Measurements from ENCODE around the gene MYCBP2.
"Not testable (repeated sequence)": the region's sequence is repeated elsewhere in the genome, so short reads cannot be mapped to it uniquely, and the experiment has no call there.

Gene MYCBP2

GRCh38 chr13:77350811-77351210, 23.9 kb upstream of the MYCBP2 start:
- ATAC-seq (no peak), DNase-seq (no peak)
- Mint-ChIP-seq H3K9me3 (peaks cover 0 to 7% of the 10 kb centered on the region in 2 donors), H3K27ac (no peak overlapping the region), H3K4me1 (peaks cover 20% of the 10 kb centered on the region), H3K4me3 (no peak overlapping the region), H3K27me3 (no peaks in the 10 kb centered on the region)

GRCh38 chr13:77349365-77349764, 22.5 kb upstream of the MYCBP2 start:
- Mint-ChIP-seq H3K27me3 (no peaks in the 10 kb centered on the region), H3K4me3 (no peak overlapping the region), H3K4me1 (peaks cover 29% of the 10 kb centered on the region), H3K9me3 (peaks cover 0 to 7% of the 10 kb centered on the region in 2 donors), H3K27ac (no peak overlapping the region)
- DNase-seq (no peak), ATAC-seq (no peak)

- not testable (repeated sequence) for ATAC-seq, H3K4me3 Mint-ChIP-seq, DNase-seq, H3K27ac Mint-ChIP-seq, H3K27me3 Mint-ChIP-seq
- Mint-ChIP-seq H3K4me1 (peaks cover 31% of the 10 kb centered on the region), H3K9me3 (peaks cover 0 to 12% of the 10 kb centered on the region in 2 donors)
Observed at GRCh38 chr13:77347351-77347750, 20.5 kb upstream of the MYCBP2 start.

GRCh38 chr13:77345150-77345780, 18.4 kb upstream of the MYCBP2 start:
- no peaks in the 10 kb centered on the region for H3K27me3 Mint-ChIP-seq
- ATAC-seq = peak; percentile 95
- peak overlapping the region; percentile 45 to 95 for H3K27ac Mint-ChIP-seq
- H3K4me1 Mint-ChIP-seq = peaks cover 40% of the 10 kb centered on the region
- peak; percentile 7 to 61 for DNase-seq
- peak overlapping the region; percentile 24 to 49 for H3K4me3 Mint-ChIP-seq
- peaks cover 0 to 10% of the 10 kb centered on the region in 2 donors for H3K9me3 Mint-ChIP-seq

GRCh38 chr13:77343841-77344240, 16.9 kb upstream of the MYCBP2 start:
- Mint-ChIP-seq H3K4me3 (no peak overlapping the region), H3K4me1 (peaks cover 55% of the 10 kb centered on the region), H3K27me3 (no peaks in the 10 kb centered on the region), H3K27ac (no peak overlapping the region), H3K9me3 (peaks cover 0 to 10% of the 10 kb centered on the region in 2 donors)
- no peak for ATAC-seq
- no peak for DNase-seq

GRCh38 chr13:77339408-77339807, 12.5 kb upstream of the MYCBP2 start:
- Mint-ChIP-seq H3K4me3 (peak overlapping the region in 1 of 2 donors; percentile 43), H3K27me3 (no peaks in the 10 kb centered on the region), H3K4me1 (peaks cover 56% of the 10 kb centered on the region), H3K27ac (peak overlapping the region in 1 of 2 donors; percentile 47), H3K9me3 (peaks cover 0 to 10% of the 10 kb centered on the region in 2 donors)
- ATAC-seq = peak; percentile 69
- no peak for DNase-seq

GRCh38 chr13:77338961-77339401, 12.1 kb upstream of the MYCBP2 start:
- peaks cover 0 to 10% of the 10 kb centered on the region in 2 donors for H3K9me3 Mint-ChIP-seq
- peak; percentile 48 for ATAC-seq
- H3K4me3 Mint-ChIP-seq = peak overlapping the region in 1 of 2 donors; percentile 43
- DNase-seq = no peak
- peak overlapping the region in 1 of 2 donors; percentile 47 for H3K27ac Mint-ChIP-seq
- H3K4me1 Mint-ChIP-seq = peaks cover 58% of the 10 kb centered on the region
- H3K27me3 Mint-ChIP-seq = no peaks in the 10 kb centered on the region

GRCh38 chr13:77338329-77338728, 11.4 kb upstream of the MYCBP2 start:
- ATAC-seq (no peak), DNase-seq (no peak)
- H3K27me3 Mint-ChIP-seq = no peaks in the 10 kb centered on the region
- H3K9me3 Mint-ChIP-seq = peaks cover 0 to 10% of the 10 kb centered on the region in 2 donors
- H3K27ac Mint-ChIP-seq = no peak overlapping the region
- peaks cover 59% of the 10 kb centered on the region for H3K4me1 Mint-ChIP-seq
- H3K4me3 Mint-ChIP-seq = no peak overlapping the region

GRCh38 chr13:77337159-77337558, 10.3 kb upstream of the MYCBP2 start:
- no peak overlapping the region for H3K4me3 Mint-ChIP-seq
- H3K27ac Mint-ChIP-seq = no peak overlapping the region
- no peak for DNase-seq
- H3K9me3 Mint-ChIP-seq = peaks cover 0 to 2% of the 10 kb centered on the region in 2 donors
- H3K27me3 Mint-ChIP-seq = no peaks in the 10 kb centered on the region
- H3K4me1 Mint-ChIP-seq = peaks cover 48% of the 10 kb centered on the region
- ATAC-seq = peak; percentile 43

- DNase-seq = no peak
- Mint-ChIP-seq H3K27ac (no peak overlapping the region), H3K4me3 (no peak overlapping the region), H3K27me3 (no peaks in the 10 kb centered on the region), H3K9me3 (no peaks in the 10 kb centered on the region), H3K4me1 (peaks cover 48% of the 10 kb centered on the region)
- ATAC-seq = no peak
Observed at GRCh38 chr13:77335543-77335942, 8.6 kb upstream of the MYCBP2 start.

GRCh38 chr13:77333594-77333993, 6.7 kb upstream of the MYCBP2 start:
- no peak overlapping the region for H3K27ac Mint-ChIP-seq
- H3K27me3 Mint-ChIP-seq = no peaks in the 10 kb centered on the region
- no peak overlapping the region for H3K4me3 Mint-ChIP-seq
- peaks cover 31% of the 10 kb centered on the region for H3K4me1 Mint-ChIP-seq
- DNase-seq (no peak), ATAC-seq (no peak)
- H3K9me3 Mint-ChIP-seq = no peaks in the 10 kb centered on the region

GRCh38 chr13:77331421-77331820, 4.5 kb upstream of the MYCBP2 start:
- ATAC-seq = no peak
- no peak for DNase-seq
- H3K4me1 Mint-ChIP-seq = peaks cover 36% of the 10 kb centered on the region
- no peaks in the 10 kb centered on the region for H3K27me3 Mint-ChIP-seq
- H3K27ac Mint-ChIP-seq = peak overlapping the region in 1 of 2 donors; percentile 21
- no peaks in the 10 kb centered on the region for H3K9me3 Mint-ChIP-seq
- no peak overlapping the region for H3K4me3 Mint-ChIP-seq

GRCh38 chr13:77329911-77330584, 3.2 kb upstream of the MYCBP2 start:
- DNase-seq (no peak), ATAC-seq (peak; percentile 13)
- no peaks in the 10 kb centered on the region for H3K27me3 Mint-ChIP-seq
- H3K4me3 Mint-ChIP-seq = peak overlapping the region; percentile 86 to 99
- no peaks in the 10 kb centered on the region for H3K9me3 Mint-ChIP-seq
- H3K4me1 Mint-ChIP-seq = peaks cover 33% of the 10 kb centered on the region
- peak overlapping the region; percentile 98 to 100 for H3K27ac Mint-ChIP-seq

GRCh38 chr13:77329133-77329910, 2.4 kb upstream of the MYCBP2 start:
- DNase-seq = peak; percentile 90 to 94
- peak overlapping the region; percentile 86 to 99 for H3K4me3 Mint-ChIP-seq
- no peaks in the 10 kb centered on the region for H3K9me3 Mint-ChIP-seq
- H3K27me3 Mint-ChIP-seq = no peaks in the 10 kb centered on the region
- H3K4me1 Mint-ChIP-seq = peaks cover 31% of the 10 kb centered on the region
- peak; percentile 77 for ATAC-seq
- peak overlapping the region; percentile 98 to 100 for H3K27ac Mint-ChIP-seq

GRCh38 chr13:77328819-77329132, 1.9 kb upstream of the MYCBP2 start:
- Mint-ChIP-seq H3K27me3 (no peaks in the 10 kb centered on the region), H3K4me3 (peak overlapping the region; percentile 86 to 99), H3K9me3 (no peaks in the 10 kb centered on the region), H3K4me1 (peaks cover 33% of the 10 kb centered on the region), H3K27ac (peak overlapping the region in 1 of 2 donors; percentile 98)
- DNase-seq = no peak
- ATAC-seq = peak; percentile 13
